Tibial nerve (tissue), 4 donors: ENCODE measurements around the gene SNN.

ENCODE experiments used
- CTCF ChIP-seq, 5 experiments: fragments of 200-600 bp in 3 of 5; fragments of 450-650 bp in 2 of 5; sonication (generic) in 3 of 5; IDR thresholded peaks; one replicate each; pipeline ENCODE4 v1.5.1; 2016 to 2019; ENCODE audit warnings: antibody characterized with exemption in 5 of 5, mild to moderate bottlenecking in 3 of 5, moderate library complexity in 2 of 5
- EP300 ChIP-seq, 2 donors: sonication (generic); formaldehyde crosslinking; IDR thresholded peaks; one replicate each; pipeline ENCODE4 v1.6.1; 2017; ENCODE audit warnings: antibody characterized with exemption in 2 of 2, mild to moderate bottlenecking in 1 of 2
- POLR2A ChIP-seq, 2 donors: fragments of 450-650 bp; IDR thresholded peaks; one replicate each; pipeline ENCODE4 v1.6.1; 2017; ENCODE audit warnings: antibody characterized with exemption in 2 of 2, mild to moderate bottlenecking in 2 of 2, moderate library complexity in 2 of 2

- no peak for TF ChIP-seq CTCF (IDR thresholded peaks at IDR 0.05)
- no peak for TF ChIP-seq EP300 (IDR thresholded peaks at IDR 0.05)
- TF ChIP-seq POLR2A (IDR thresholded peaks at IDR 0.05) = no peak
These were observed 40.3 kb upstream of the SNN start for GRCh38 chr16:11627822-11628457.
